ENCODE results near the gene CDH7.

- TF ChIP-seq CTCF (IDR thresholded peaks at IDR 0.05) (no peak), POLR2A (IDR thresholded peaks at IDR 0.05) (no peak)
Observed at GRCh38 chr18:65762556-65762955, 11.7 kb downstream of the CDH7 start.
